SKM-1 treated with dmso at 0.1 percent for 144 hours (cell line): ENCODE measurements around the gene PRSS8.

Experiments used
- DNase-seq: peaks from one replicate; lab custom pipeline; 2025; ENCODE audit not compliant: unreplicated experiment; lab: John Stamatoyannopoulos, UW

PRSS8 gene

DNA sequence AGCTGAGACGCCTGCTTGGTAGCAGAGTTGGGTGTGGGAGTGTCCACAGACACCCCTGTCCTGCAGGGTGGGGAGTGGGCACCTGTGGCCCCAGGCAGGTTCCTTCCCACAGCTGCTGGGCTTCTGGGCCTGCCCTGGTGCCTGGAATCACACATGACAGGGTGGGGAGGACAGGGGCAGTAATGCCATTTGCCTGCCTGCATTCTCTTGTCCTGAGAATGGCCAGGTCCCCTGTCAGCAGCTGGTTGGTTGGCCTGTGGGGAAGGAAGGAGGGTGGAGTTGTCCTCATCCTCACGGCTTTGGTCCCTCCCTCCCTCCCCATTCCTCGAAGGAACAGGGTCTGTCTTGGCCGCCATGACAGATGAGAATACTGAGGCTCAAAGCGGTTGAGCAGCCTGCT is 52.0 kb downstream of the PRSS8 start:
- no peak for DNase-seq

GRCh38 chr16:31083081-31083480 is 52.4 kb downstream of the PRSS8 start:
- no peak for DNase-seq

DNA sequence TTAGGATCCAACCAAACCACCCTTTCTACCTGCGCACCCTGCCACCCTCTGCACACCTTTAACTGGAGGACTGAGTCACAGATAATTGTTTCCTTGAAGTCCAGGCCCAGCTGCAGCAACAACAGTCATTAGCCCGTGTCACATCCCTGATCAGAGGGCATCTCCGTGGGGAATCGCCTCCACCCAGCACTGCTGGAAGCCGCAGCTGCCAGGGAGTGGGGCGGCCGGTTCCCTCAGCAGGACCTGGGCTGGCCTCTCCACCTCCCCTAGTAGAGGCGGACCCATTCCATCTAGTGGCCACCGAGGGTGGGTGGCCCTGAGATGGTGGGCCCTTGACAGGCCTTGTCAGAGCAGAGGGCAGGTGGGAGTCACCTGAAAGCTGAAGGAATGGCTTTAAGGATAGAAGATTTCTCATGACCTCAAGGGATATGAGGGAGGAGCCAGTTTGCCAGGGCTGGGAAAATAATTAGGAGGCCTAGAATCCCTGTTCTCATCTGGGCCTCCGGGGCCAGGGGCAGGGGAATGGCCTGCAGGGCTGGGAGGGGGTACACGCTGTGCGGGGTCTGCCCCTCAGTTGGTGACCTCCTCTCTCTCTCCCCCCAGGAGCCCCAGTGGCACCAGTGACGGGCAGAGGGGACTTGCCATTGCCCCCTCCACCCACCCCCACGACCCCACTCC is 53.0 kb downstream of the PRSS8 start:
- DNase-seq: no peak
